GM18870 (cell line): ENCODE data around the gene GHR.

Experiments used
- ATAC-seq: cut with Tn5 transposase; IDR thresholded peaks from one replicate; pipeline ENCODE4 v1.9.1; 2021; ENCODE audit warnings: moderate library complexity; ENCODE audit not compliant: unreplicated experiment

Gene GHR

DNA sequence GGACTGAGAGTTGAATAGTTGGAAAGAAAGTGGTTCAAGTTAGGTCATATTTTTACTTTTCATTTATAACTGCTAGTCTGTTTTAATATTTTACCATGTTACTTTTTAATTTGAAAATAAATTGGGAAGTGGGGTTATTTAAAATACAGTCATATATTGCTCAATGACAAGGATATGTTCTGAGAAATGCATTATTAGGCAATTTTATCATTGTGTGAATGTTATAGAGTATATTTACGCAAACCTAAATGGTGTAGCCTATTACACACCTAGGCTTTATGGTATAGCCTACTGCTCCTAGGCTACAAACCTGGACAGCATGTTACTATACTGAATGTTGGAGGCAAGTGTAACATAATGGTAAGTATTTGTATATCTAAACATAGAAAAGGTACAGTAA, 338.6 kb downstream of the GHR start:
- ATAC-seq: no peak

DNA sequence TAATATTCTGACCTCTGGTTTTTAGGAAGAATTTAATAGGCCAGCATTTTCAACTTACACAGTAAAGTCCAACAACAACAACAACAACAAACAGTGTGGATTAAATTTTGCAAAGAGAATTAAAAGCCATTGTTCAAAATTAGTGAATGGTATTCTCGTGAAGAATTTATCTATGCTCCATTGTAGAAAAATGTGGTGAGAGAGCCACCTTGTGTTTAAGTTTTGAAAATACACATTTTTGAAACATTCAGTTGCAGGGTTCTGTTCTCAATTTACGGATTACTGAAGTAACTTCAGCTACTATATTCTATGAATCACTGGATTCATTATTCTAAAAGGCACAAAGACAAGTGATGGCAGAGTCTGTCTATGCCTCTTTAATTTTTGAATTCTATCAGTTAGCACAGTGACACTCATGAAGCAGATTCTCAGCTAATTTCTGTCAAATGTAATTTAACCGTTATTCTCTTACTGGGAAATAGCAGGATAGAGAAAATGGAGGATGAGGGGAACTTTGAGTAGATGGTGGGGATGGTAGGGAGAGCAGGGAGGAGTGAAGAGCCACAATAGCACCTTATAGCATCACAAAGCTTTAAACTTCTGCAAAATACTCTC, 344.4 kb downstream of the GHR start:
- no peak for ATAC-seq

DNA sequence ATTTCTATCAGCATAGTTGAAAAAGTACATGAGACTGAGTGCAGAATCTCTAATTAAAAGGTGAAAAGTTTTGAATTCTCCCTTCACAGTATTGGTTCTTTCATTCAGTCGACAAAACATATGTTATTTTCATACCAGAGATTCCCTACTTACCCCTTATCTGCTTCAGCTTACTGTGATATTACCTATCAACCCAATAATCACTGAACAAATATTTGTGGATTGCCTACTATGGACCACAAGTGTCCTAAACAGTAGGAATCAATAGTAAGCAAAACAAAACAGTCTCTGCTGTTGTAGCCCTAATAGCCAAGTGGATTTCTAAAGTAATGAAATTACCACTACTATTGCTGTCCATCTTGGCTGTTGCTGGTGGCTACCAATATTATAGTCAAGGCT, 344.9 kb downstream of the GHR start:
- ATAC-seq: no peak

DNA sequence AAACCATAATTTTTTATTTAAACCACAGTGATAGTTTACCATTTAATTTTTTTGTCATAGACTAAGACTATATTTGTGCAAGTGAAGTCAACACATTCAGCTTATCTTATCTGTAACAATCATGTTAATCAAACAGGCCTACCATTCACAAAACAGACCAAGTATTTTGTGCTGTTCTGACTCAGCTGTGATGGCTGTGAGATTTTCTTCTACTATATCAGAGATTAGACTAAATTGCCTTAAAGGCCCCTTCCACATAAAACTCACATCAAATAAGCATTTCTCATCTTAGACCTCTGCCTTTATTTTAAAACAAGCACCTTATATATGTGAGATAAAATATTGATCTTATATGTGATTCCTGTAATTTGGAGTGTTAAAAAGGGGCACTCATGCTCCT, 346.8 kb downstream of the GHR start:
- ATAC-seq: no peak
